PFSK-1 (cell line): ENCODE results near the gene BRI3.

Experiments
- POLR2AphosphoS5 ChIP-seq: IDR thresholded peaks from 2 replicates; pipeline ENCODE4 v1.6.1; 2012; ENCODE audit warnings: low read depth, mild to moderate bottlenecking, control low read depth, low read length, moderate library complexity
- SIN3A ChIP-seq: IDR thresholded peaks from 2 replicates; pipeline ENCODE4 v1.6.1; 2012; ENCODE audit warnings: mild to moderate bottlenecking, low read length, moderate library complexity, borderline replicate concordance; ENCODE audit not compliant: insufficient read depth

GRCh38 chr7:98300595-98301372 is 19.3 kb downstream of the BRI3 start:
- no peak for TF ChIP-seq SIN3A
- TF ChIP-seq POLR2AphosphoS5 = no peak
